Duodenal mucosa (tissue), 2 donors: ENCODE results near the gene RAD51.
A peak's percentile ranks its signal among the peaks of the same experiment; 100 is the strongest.

Source experiments
- H3K27ac ChIP-seq: one replicate; pipeline ENCODE4 v1.7.0; 2013; ENCODE audit warnings: low read depth, low read length
- H3K27me3 ChIP-seq, 2 donors: one replicate each; pipeline ENCODE4 v1.7.0; 2013; ENCODE audit warnings: low read length in 2 of 2, control low read depth in 1 of 2; ENCODE audit not compliant: insufficient read depth in 2 of 2, control insufficient read depth in 1 of 2
- H3K36me3 ChIP-seq, 2 donors: one replicate each; pipeline ENCODE4 v1.7.0; 2013; ENCODE audit warnings: low read length in 2 of 2, control low read depth in 1 of 2; ENCODE audit not compliant: insufficient read depth in 2 of 2, control insufficient read depth in 1 of 2
- H3K4me1 ChIP-seq, 2 donors: one replicate each; pipeline ENCODE4 v1.7.0; 2013; ENCODE audit warnings: low read length in 2 of 2, control low read depth in 1 of 2; ENCODE audit not compliant: insufficient read depth in 2 of 2, control insufficient read depth in 1 of 2
- H3K4me3 ChIP-seq, 2 donors: one replicate each; pipeline ENCODE4 v1.7.0; 2013; ENCODE audit warnings: low read length in 2 of 2, low read depth in 1 of 2
- H3K9ac ChIP-seq, 2 donors: one replicate each; pipeline ENCODE4 v1.7.0; 2013; ENCODE audit warnings: low read length in 2 of 2, low read depth in 1 of 2
- H3K9me3 ChIP-seq, 2 donors: one replicate each; pipeline ENCODE4 v1.7.0; 2013; ENCODE audit warnings: low read length in 2 of 2, control low read depth in 1 of 2; ENCODE audit not compliant: control insufficient read depth in 1 of 2

Gene RAD51

GRCh38 chr15:40716165-40716564 is 21.2 kb downstream of the RAD51 start:
- Histone ChIP-seq H3K27ac (no peak overlapping the region), H3K4me1 (no peaks in the 10 kb centered on the region), H3K4me3 (no peak overlapping the region), H3K9me3 (no peaks in the 10 kb centered on the region), H3K36me3 (peaks cover 0 to 6% of the 10 kb centered on the region in 2 donors), H3K9ac (no peak overlapping the region), H3K27me3 (no peaks in the 10 kb centered on the region)

GRCh38 chr15:40721701-40722100 is 26.7 kb downstream of the RAD51 start:
- Histone ChIP-seq H3K27me3 (no peaks in the 10 kb centered on the region), H3K4me3 (no peak overlapping the region), H3K9ac (no peak overlapping the region), H3K4me1 (no peaks in the 10 kb centered on the region), H3K36me3 (peaks cover 0 to 6% of the 10 kb centered on the region in 2 donors), H3K27ac (no peak overlapping the region), H3K9me3 (no peaks in the 10 kb centered on the region)

- no peak overlapping the region for H3K27ac ChIP-seq
- H3K36me3 ChIP-seq = peaks cover 0 to 6% of the 10 kb centered on the region in 2 donors
These were observed 27.4 kb downstream of the RAD51 start for GRCh38 chr15:40722354-40722753.

GRCh38 chr15:40722934-40723333 is 28.0 kb downstream of the RAD51 start:
- peaks cover 0 to 6% of the 10 kb centered on the region in 2 donors for H3K36me3 ChIP-seq
- no peaks in the 10 kb centered on the region for H3K4me1 ChIP-seq
- no peak overlapping the region for H3K4me3 ChIP-seq
- no peaks in the 10 kb centered on the region for H3K9me3 ChIP-seq
- H3K9ac ChIP-seq = no peak overlapping the region
- no peaks in the 10 kb centered on the region for H3K27me3 ChIP-seq
- no peak overlapping the region for H3K27ac ChIP-seq

More at GRCh38 chr15:40722354-40722753, 27.4 kb downstream of the RAD51 start:
- Histone ChIP-seq H3K9me3 (no peaks in the 10 kb centered on the region), H3K27me3 (no peaks in the 10 kb centered on the region), H3K4me1 (no peaks in the 10 kb centered on the region), H3K4me3 (no peak overlapping the region), H3K9ac (no peak overlapping the region)

GRCh38 chr15:40723919-40724318 is 28.9 kb downstream of the RAD51 start:
- H3K4me1 ChIP-seq = no peaks in the 10 kb centered on the region
- no peaks in the 10 kb centered on the region for H3K36me3 ChIP-seq
- H3K27me3 ChIP-seq = no peaks in the 10 kb centered on the region
- no peak overlapping the region for H3K4me3 ChIP-seq
- no peaks in the 10 kb centered on the region for H3K9me3 ChIP-seq
- H3K27ac ChIP-seq = no peak overlapping the region
- no peak overlapping the region for H3K9ac ChIP-seq

- H3K4me1 ChIP-seq = no peaks in the 10 kb centered on the region
- no peak overlapping the region for H3K9ac ChIP-seq
- H3K4me3 ChIP-seq = no peak overlapping the region
- H3K27me3 ChIP-seq = no peaks in the 10 kb centered on the region
- H3K36me3 ChIP-seq = peaks cover 11 to 38% of the 10 kb centered on the region in 2 donors
- no peak overlapping the region for H3K27ac ChIP-seq
- no peaks in the 10 kb centered on the region for H3K9me3 ChIP-seq
These were observed 36.1 kb downstream of the RAD51 start for GRCh38 chr15:40731034-40731433.

GRCh38 chr15:40736575-40736974 is 41.6 kb downstream of the RAD51 start:
- Histone ChIP-seq H3K9me3 (no peaks in the 10 kb centered on the region), H3K4me1 (no peaks in the 10 kb centered on the region), H3K27ac (no peak overlapping the region), H3K9ac (no peak overlapping the region), H3K27me3 (no peaks in the 10 kb centered on the region), H3K36me3 (peaks cover 23 to 74% of the 10 kb centered on the region in 2 donors), H3K4me3 (no peak overlapping the region)

GRCh38 chr15:40737048-40737447 is 42.1 kb downstream of the RAD51 start:
- H3K4me1 ChIP-seq = no peaks in the 10 kb centered on the region
- H3K9ac ChIP-seq = no peak overlapping the region
- H3K36me3 ChIP-seq = peaks cover 23 to 70% of the 10 kb centered on the region in 2 donors
- H3K27me3 ChIP-seq = no peaks in the 10 kb centered on the region
- no peak overlapping the region for H3K27ac ChIP-seq
- no peak overlapping the region for H3K4me3 ChIP-seq
- H3K9me3 ChIP-seq = no peaks in the 10 kb centered on the region

GRCh38 chr15:40739047-40739446 is 44.1 kb downstream of the RAD51 start:
- H3K36me3 ChIP-seq = peaks cover 31 to 86% of the 10 kb centered on the region in 2 donors
- no peaks in the 10 kb centered on the region for H3K9me3 ChIP-seq
- no peak overlapping the region for H3K27ac ChIP-seq
- no peak overlapping the region for H3K9ac ChIP-seq
- H3K4me1 ChIP-seq = peaks cover 0 to 12% of the 10 kb centered on the region in 2 donors
- no peak overlapping the region for H3K4me3 ChIP-seq
- no peaks in the 10 kb centered on the region for H3K27me3 ChIP-seq

GRCh38 chr15:40739854-40740253 is 44.9 kb downstream of the RAD51 start:
- H3K9ac ChIP-seq = no peak overlapping the region
- H3K27me3 ChIP-seq = no peaks in the 10 kb centered on the region
- H3K9me3 ChIP-seq = no peaks in the 10 kb centered on the region
- no peak overlapping the region for H3K27ac ChIP-seq
- H3K4me1 ChIP-seq = peaks cover 0 to 14% of the 10 kb centered on the region in 2 donors
- H3K36me3 ChIP-seq = peaks cover 33 to 85% of the 10 kb centered on the region in 2 donors
- H3K4me3 ChIP-seq = no peak overlapping the region

GRCh38 chr15:40743485-40743901 is 48.5 kb downstream of the RAD51 start:
- Histone ChIP-seq H3K9ac (no peak overlapping the region), H3K36me3 (peaks cover 25 to 60% of the 10 kb centered on the region in 2 donors), H3K27ac (peak overlapping the region; percentile 17), H3K9me3 (no peaks in the 10 kb centered on the region), H3K4me1 (peaks cover 21 to 33% of the 10 kb centered on the region in 2 donors), H3K4me3 (no peak overlapping the region), H3K27me3 (no peaks in the 10 kb centered on the region)
